NCI-H345 treated with DMSO at 0.1 percent for 48 hours (cell line): ENCODE results near the gene KXD1.
"Not testable (repeated sequence)": the region's sequence is repeated elsewhere in the genome, so short reads cannot be mapped to it uniquely, and the experiment has no call there.

Source experiments
- DNase-seq: peaks from one replicate; lab custom pipeline; 2025; ENCODE audit not compliant: unreplicated experiment; lab: John Stamatoyannopoulos, UW

Gene KXD1, protein sequence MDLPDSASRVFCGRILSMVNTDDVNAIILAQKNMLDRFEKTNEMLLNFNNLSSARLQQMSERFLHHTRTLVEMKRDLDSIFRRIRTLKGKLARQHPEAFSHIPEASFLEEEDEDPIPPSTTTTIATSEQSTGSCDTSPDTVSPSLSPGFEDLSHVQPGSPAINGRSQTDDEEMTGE

DNA sequence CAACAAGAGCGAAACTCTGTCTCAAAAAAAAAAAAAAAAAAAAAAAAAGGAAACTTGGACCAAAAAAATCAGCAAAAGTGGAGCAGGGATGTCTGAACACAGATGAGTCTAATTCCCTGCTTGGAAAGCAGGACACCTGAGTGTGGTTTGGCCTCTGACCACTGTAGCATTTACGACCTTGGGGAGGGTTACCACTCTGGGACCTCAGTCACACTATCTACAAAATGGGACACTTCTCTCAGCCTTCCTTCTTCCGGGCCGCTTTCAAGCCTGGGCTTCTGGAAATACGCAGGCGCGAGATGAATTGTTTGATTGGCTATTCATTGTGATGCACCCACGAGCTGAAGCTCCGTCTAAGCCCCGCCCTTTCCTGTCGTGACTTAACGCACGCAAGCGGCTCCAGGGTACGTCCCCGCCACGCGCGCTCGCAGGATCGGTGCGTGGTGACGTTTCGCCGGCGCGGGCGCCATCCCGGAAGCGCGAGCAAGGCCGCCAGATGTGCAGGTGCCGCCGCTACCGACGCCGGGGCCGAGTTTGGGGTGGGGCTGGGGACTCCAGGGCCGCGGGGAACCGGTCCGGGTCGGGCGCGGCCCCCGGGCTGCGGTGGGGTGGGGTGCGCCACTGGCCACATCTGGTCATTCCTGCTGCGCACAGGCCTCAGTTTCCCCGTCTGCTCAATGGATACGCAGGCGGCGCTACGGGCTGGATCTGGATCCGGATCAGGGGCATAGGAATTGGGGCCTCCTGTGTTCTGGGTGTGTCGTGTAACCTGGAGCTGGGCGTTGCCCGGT lies at the start of gene KXD1:
KXD1 (plus strand) TSS at position 460 of the 791 bp plus-strand sequence. CDS start 4,187 bp downstream, outside the sequence.
- DNase-seq = peak; percentile 93

DNA sequence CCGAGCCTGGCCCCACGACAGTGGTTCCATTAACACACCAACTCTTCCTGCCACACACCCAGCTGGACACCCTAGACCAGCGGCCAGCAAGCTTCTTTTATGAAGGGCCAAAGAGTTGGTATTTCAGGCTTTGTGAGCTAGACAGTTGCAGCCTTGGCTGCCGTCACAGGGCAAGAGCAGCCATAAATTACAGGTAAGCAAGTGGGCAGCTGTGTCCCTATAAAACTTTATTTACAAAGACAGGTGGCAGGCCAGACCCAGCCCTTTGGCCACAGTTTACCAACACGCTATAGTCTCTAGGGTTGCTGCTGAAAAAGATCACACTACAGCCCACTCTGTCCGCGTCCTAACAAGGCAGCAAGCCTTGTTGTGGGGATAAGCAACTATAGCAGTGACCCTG lies 49.1 kb upstream of the KXD1 start:
- no peak for DNase-seq

DNA sequence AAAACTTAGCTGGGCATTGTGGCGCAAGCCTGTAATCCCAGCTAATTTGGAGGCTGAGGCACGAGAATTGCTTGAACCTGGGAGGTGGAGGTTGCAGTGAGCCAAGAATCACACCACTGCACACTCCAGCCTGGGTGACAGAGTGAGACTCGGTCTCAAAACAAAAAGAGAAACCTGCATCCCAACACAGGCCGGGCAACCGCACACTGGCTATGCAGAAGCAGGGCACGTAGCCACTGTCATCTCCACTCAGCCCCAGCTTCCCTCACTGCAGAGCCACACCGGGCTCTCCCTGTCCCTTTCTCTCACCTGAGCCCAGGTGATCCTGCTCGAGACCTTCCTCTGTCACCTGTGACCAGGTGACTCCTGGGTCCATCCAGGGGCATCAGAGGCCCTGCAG lies 47.5 kb upstream of the KXD1 start:
- no peak for DNase-seq

DNA sequence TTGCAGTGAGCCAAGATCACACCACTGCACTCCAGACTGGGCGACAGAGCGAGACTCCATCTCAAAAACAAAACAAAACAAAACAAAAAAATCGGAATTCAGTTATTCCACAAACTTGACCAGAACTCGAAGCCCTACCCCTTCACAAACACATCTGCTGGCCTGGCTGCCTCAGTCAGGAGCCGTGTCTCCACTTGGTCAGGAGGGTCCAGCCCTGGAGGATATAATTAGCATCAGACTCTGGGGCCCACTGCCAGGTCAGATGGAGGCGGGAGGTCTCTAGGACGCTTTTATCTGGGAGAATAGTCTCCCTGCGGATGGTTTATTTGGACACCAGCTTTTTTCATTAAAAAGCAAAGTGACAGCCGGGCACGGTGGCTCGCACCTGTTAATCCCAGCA lies 43.8 kb upstream of the KXD1 start:
- no peak for DNase-seq

DNA sequence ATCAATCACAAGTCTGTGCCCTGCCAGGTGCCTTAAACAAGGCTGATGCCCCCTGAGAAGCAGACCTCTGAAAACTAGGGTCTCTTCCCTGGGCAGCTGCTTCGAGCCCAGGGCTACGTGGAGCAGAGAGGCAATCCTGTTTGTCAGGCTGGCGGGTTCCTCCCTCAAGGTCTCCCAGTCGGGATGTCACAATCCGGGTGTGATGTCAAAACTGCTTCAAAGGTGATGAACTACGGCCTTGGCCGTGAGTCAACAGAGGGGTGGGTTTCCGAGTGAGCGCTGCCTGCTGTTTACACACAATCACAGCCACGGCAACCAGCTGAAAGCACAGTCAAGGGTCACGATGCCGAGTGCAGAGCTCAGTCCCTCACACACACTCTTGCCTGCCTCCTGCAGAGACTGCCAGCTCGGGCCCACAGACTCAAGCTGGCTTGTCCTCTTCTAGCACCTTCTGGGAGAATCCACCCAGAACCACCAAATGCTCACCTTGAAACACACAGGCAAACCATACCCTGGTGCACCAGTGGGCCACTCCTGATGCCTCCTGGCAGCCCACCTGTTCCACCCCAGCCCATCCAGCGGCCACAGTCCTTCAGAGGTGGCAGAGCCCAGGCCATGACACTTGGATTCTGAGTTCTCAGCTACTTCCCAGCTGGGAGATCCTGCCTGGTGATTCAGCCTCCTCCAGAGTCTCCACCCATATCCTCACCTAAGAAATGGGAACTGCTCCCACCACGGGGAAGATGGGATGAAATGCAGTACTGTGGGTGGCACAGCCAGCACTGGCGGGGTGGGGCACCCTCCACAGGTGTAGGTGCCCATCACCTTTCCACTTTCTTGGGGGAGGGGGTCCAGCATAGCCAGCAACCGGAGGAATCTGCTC lies 42.6 kb upstream of the KXD1 start:
- no peak for DNase-seq

DNA sequence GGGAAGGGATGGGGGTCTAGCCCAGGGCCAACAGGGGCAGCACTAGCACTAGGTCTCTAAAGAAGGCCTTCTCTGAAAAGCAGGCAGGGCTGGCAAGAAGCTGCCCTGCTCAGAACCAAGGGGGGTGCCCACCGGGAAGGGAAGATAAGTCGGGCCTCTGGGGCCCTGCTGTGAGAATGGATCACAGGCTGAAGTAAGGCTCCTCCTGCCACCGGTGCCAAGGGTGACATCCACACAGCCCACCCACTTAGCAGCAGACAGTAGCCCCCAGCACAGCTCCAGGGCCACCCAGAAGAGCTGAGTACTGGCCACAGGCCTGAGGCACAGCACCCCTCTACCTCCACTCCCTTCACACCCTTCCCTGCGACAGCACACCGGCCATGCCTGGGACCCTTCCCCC lies 41.7 kb upstream of the KXD1 start:
- no peak for DNase-seq

DNA sequence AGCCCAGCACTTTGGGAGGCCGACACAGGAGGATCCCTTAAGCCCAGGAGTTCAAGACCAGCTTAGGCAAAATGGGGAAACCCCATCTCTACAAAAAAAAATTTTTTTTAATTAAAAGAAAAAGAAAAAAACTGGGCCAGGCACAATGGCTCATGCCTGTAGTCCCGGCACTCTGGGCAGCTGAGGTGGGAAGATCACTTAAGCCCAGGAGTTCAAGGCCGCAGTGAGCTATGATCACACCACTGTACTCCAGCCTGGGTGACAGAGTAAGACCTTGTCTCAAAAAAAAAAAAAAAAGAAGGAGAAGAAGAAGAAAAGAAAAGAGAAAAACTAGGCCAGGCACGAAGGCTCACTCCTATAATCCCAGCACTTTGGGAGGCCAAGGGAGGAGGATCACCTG lies 40.1 kb upstream of the KXD1 start:
- DNase-seq = no peak

DNA sequence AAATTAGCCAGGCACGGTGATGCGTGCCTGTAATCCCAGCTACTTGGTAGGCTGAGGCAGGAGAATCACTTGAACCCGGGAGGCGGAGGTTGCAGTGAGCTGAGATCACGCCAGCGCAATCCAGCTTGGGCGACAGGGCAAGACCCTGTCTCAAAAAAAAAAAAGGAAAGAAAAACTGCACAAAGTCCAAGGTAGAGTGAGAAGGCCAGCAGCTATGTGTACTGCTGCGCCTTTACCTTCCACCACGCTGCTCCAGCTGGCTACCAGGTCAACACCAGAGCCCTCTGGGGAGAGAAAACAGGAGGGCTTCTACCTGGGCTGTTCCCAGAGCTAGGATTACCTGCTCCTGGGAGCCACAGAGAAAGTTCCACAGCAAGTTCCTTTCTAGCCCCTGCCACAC lies 39.0 kb upstream of the KXD1 start:
- no peak for DNase-seq

DNA sequence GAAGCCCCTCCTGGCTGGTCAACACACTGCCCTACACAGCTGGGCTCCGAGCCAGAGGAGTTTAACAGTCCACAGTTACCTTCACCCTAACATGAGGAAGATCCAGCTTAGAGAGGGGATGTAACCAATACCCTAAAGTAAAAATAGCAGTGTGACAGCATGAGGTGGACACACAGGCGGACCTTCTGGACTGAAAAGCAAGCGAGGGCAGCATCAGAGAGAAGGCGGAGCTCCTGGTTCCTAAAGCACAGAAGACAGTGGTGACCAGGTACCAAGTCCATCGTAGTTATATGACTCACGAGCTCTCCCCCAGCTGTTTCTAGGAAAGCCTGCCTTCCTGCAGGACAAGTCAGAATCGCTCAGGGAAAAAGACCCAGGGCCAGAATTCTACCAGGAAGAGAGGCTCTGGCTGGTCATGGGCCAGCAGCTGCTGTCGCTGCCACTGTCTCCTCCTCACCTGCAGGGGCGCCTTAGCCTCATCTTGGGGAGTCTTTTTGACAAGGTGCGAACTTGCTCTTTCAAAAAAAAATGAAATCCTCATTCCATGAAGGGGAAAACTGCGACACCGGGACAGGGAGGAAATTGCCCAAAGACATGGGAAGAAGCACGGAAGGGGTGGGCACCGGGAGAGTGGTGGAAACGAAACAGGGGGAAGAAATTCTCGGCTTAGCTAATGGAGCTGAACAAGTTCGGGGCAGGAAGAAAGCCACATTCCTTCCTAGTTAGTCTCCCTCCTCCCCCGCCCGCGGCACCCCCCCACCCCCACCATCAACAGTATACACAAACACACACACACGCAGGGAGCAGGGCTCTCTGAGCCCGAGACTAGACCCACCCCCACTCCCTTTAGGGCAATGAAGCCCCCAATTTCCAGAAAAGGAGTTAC lies 37.5 kb upstream of the KXD1 start:
- DNase-seq = no peak

DNA sequence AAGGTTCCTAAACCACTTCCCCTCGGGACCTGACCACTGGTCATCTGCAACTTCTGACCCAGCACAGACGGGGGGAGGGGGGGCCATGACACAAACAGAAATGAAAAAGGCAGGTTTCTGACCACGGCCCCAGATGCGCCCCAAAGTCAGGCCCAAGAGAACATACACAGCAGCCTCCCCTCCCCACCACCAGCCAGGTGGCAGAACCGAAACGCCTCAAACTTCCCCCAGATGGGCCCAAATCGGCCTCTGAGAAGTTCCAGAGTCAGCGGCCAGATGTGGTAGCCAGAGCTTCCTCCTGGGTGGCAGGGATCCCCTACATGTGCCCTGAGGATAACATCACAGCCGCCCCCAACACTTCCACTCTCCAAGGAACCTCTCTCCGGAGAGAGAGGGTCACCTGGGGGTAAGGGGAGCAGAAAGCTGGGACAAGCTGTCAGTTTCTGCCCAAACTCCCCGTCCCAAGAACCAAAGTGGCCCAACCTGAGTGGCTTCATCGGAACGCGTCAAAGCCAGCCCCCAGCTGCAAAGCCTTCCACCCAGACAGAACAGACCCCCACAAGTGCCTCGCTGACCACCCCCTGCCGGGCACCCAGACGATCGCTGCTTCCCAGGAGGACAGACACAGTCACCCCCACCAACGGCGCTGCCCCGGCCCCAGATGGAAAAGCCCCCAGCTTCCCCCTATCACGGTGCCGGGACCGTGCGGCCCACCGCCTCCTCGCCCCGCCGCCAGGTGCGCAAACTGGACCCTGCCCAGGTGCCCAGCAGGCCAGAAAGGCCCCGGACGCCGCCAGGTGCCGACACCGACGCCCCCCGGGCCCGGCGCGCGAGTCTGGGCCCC lies 36.6 kb upstream of the KXD1 start:
- no peak for DNase-seq

DNA sequence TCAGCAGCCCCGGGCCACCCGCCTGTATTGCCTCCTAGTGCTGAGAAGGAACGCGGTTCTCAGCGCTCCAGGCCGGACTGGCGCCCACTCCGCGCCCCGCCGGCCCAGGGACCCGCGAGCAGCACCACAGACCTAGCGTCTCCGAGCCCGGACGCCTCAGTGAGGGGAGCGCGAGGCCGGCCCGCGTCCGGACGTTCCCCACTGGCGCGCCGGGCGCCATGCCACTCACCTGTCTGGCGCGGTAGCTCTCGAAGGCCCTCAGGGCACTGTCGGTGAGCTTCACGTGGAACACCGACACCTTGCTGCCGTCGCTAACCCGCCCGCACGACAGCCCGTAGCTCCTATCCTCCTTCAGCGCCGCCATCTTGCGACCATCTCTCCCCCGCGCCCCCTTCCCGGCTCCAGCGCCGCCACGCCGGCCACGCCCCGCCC lies 36.0 kb upstream of the KXD1 start, which contains the start of gene ELL:
ELL (minus strand) TSS at position 379 of the 432 bp plus-strand sequence; CDS start at position 364, 15 bp downstream.
- DNase-seq = no peak

DNA sequence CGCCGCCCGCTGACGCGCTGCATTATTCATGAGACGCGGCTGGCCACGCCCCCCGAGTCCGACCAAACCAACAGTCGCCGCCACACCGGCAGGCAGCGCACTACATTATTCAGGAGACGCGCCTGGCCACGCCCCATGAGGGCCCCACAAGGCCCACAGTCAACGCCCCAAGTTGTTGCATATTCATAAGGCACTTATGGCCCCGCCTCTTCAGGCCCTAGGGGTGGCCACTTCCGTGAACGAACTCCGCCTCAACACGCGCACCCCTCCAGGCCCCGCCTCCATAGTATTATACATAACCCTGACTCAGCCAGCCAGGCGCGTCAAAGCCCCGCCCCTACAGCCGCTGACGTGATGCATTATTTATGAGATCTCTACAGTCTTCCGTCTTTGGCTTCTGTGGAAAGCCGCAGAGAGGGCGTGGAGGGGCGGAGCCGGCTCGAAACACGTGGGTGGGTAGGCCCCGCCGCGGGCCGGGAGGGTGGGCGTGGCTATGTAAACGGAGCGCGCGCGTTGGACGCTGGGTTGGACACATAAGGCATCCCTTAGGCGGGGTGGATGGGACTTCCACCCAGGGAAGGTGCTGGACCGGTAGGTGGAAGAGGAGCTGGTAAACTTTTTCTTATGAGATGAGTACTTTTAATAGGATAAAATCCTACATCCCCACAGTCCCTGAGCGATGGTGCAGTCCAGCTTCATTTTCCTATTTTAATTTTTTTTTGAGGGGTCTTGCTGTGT lies 35.4 kb upstream of the KXD1 start:
- peak; percentile 94 for DNase-seq

DNA sequence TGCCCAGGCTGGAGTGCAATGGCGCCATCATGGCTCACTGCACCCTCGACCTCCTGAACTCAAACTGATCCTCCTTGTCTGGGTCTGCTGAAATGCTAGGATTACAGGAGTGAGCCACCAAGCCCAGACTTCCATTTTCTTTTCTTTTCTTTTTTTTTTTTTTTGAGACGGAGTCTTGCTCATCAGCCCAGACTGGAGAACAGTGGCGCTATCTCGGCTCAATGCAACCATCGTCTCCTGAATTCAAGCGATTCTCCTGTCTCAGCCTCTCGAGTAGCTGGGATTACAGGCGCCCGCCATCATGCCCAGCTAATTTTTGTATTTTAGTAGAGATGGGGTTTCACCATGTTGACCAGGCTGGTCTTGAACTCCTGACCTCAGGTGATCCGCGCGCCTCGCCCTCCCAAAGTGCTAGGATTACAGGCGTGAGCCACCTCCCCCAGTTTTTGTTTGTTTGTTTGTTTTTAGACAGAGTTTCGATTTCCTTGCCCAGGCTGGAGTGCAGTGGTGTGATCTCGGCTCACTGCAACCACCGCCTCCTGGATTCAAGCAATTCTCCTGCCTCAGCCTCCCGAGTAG lies 34.7 kb upstream of the KXD1 start:
- DNase-seq = not testable (repeated sequence)

DNA sequence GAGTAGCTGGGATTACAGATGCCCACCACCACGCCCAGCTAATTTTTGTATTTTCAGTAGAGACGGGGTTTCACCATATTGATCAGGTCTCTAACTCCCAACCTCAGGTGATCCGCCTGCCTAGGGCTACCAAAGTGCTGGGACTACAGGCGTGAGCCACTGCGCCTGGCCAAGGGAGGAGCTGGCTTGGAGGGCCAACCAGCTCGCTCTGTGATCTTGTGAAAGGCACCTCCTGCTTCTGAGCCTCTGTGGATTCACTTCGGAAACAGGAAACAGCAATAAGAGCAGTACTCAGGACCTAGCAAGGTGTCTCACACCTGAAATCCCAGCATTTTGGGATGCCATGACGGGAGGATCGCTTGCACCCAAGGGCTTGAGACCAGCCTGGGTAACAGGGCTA lies 33.8 kb upstream of the KXD1 start:
- DNase-seq = no peak

DNA sequence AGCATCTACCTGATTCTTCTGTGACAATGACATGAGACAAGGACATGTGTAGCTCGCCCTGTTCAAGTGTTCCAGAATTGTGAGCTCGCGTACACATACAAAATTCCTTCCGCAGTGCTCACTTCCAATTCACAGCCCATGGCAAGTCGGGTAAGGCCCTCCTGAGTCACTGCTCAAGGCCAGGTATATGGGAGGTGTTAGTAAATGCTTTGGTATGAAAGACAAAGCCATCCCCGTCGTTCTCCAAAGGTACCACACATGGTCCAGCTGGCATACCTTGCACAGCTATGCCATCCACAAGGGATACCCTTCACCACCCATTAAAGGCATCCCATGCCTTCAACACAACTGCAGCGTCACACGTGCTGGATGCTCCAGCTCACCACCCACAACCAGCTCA lies 31.4 kb upstream of the KXD1 start:
- no peak for DNase-seq

DNA sequence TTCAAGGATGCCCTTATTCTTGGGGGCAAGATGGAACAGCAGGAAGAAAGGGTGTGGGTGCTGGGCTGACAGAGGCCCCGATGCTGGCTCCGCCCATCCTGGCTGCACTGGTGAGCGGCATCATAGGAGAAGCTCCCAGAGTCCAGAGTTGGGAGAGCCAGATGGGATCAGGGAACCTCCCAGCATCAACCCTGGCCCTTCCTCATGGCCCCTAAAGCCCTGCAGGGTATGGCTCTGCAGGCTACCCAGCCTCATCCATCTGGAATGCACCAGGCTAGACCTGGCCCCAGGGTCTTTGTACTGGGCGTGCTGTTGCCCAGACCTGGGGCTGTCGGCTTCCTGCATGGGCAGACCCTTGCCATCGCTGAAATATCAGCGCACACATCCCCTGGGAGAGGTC lies 27.9 kb upstream of the KXD1 start:
- DNase-seq = no peak

DNA sequence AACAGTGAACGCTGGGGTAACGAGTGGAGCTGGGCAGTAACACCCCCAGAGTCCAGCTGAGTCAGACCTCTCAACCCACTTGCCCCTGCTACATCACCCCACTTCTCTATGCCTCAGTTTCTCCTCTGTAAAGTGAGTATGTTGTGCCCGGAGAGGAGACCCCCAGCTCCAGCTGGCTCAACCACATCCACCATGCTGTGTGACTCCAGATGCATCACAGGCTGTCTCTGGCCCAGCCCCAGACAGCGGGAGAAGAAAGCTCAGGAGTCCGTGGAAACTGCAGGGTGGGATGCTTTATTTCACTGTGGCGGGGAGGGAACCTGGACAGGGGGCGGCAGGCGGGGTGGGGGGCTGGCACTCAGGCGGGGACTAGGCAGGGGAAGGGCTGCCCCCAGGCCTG lies 26.2 kb upstream of the KXD1 start:
- no peak for DNase-seq

DNA sequence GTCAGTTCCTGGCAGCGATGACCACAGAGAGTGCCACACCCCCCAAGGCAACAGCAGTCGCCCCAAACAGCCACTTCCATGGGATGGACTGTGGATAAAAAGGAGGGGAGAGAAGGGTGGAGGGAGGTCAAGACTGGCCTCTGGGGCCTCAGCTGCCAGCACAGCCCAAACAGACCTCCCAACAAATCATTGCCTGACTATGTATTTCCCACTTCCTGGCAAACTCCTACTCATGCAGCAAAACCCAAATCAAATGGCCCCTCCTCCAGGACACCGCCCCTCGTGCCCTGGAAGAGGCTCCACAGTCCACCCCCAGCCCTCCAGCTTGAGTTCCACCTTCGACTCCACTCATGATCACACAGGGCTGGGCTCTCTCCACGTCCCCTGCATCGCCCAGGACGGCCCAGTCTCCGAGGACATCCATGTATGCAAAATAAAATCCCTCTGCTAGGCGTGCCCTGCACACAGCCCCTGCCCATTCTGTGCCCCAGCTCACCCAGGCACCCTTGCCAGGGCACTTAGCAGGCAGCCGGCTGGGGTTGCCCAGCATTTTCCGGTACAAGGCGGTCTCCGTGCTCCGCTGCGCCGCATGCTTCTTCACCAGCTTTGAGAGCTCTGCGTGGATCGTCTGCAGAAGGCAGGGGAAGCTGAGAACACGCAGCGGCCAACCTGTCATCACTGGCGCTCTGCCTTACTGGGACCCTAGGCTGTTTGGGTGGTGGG lies 25.3 kb upstream of the KXD1 start:
- no peak for DNase-seq
